ENCODE results near the gene PKNOX2.

PKNOX2 gene

DNA sequence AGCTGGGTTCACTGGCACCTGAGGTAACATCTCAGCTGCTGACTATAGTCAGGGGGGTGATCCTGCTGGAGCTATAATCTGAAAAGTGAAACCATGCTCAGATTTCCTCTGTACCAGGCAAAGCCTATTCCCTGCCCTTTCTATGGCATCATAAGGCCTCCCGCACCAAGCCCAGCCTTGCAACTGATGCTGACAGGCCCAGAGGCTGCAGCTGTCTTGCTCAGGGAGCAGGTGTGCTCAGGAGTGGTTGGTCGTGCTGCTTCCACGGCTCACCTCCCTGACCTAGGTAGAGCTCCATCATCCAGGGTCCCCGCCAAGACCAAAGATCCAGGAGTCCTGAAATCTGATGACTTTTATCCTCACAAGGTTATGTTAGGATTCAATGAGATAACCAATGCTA, 209.8 kb downstream of the PKNOX2 start:
- no peak for DNase-seq
- intact Hi-C loops (cut with DNase I) = no loop called here

DNA sequence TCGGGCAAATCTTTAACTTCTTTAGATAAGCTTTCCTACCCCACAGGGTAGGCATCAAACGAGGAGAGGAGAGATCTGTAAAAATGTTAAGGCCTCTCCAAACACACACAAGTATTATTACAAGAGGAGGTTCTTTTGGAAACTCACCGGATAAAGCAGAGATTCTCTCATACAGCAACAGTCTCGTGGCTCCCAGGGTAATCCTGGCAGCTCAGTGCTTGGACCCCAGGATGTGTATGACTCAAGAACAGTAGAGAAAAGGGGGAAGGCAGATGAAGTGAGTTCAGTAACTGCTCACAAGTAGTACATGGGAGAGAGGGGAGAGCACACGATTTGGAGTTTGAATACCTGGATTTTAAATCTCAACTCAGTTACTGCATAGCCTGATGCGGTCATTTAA, 210.6 kb downstream of the PKNOX2 start:
- DNase-seq = no peak
- intact Hi-C loops (cut with DNase I) = no loop called here

DNA sequence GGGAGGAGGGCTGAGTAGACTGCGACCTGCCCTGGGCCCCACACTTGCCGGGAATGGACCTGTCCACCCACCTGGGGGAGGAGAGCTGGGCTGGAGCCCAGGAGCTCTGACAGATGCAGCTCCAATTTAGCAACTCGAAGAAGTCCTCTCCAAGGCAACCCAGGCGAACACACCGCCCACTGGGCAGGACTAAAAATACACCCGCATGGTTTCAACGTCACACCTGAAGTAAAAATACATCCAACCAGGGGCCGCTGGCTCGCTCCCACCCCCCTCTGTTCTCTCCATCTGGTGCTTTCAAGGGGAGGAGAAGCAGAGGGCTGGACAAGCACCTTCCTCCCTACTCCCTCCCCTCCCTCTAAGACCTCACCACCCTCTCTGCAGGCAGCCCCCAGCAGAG, 211.6 kb downstream of the PKNOX2 start:
- intact Hi-C loops (cut with DNase I) = no loop called here
- DNase-seq = peak; percentile 33 to 90 (median 72)

DNA sequence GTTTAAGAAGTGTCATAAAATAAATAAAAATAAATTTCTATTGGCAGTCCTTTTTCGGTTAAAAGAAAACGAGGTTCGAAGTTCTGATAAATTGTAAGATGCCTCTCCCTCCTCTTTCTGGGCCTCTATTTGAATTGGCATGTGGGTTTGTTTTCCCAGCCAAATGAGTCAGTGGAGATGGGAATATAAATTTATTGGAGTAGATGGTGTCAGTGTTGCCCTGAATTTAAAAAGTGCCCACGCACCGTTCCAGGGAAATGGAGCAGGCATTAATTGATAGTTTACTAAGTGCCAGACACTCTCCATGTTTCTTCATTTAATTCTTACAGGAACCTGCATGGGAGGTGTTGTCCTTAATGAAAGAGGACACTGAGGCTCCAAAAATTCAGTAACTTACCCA, 212.3 kb downstream of the PKNOX2 start:
- DNase-seq = peak in 22 of 42 donors; percentile 12 to 79 (median 43)
- intact Hi-C loops (cut with DNase I) = no loop called here

DNA sequence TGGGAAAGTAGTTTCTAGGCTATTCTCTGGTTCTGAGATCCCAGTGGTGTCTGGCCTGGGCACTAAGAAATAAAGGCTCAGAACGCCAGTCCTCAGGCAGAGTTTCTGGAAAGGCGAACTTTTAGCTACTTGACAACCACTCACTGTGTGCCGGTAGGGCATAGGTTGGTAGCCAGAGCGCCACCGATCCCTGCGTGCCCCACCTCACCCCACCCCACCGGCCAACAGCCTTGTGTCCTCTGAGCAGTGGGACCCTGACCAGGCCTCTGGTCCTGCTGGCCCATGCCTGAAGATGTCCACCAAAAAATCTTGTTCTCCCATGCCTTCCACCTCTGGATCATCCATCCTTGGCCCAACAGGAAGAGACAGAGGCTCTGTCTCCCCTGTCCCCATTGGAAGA, 213.5 kb downstream of the PKNOX2 start:
- DNase-seq = peak in 1 of 42 donors; percentile 24
- intact Hi-C loops (cut with DNase I) = no loop called here

DNA sequence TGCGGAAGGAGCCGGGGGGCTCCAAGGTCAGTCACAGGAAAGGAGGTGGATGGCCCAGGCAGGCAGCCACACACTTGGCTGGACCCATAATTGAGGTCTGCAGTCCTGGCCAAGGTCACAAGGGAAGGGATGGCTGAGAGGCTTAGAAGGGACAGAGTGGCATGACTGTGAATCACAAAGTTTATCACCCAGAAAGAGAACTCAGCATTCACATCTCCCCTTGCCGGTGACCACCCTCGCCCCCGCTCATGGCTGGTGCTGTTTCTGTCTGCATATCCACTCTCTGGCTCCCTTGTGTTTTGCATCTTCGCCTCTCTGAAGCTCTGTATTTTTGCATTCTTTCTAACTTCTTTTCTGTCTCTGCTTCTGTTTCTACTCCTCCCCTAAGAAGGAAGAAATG, 214.0 kb downstream of the PKNOX2 start:
- DNase-seq = no peak
- intact Hi-C loops (cut with DNase I) = no loop called here

DNA sequence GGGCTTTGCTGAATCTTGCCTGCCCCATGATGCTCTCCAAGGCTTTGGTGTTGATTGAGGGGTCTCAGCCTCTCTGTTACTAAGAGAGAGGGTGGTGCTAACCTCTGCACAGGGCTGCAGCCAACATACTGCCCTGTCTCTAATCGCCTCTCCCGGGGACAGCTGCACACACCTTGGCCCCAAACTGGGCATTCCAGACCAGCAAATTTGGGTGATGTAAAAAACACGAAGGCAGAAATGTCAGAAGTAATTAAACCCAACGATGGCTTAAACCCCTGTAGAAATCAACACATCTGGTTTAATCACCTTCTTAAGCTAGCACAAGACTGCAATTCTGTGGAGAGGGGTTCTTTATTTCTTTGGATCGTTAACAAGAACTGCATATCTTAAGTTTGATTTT, 215.0 kb downstream of the PKNOX2 start:
- intact Hi-C loops (cut with DNase I) = no loop called here
- DNase-seq = no peak

DNA sequence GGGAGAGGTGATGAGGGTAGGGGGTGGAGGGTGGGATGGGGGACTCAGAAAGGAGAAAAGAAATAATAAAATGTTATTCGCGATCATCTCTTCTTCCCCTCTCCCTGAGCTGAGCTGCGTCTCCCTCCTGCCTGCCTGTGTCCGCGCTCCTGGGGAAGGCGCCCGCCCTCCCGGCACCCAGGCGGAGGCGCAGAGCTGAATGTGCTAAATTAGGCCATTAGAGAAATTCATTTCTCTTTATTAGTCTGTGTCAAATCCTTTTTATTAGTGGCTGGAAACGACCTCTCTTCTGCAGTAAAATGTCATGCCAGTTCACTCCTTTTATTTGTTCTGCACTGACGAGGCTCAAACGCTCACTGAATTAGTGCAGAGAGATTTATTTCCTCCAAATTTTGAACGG, 215.4 kb downstream of the PKNOX2 start:
- peak in 30 of 42 donors; percentile 23 to 81 (median 54) for DNase-seq
- intact Hi-C loops (cut with DNase I) = no loop called here

DNA sequence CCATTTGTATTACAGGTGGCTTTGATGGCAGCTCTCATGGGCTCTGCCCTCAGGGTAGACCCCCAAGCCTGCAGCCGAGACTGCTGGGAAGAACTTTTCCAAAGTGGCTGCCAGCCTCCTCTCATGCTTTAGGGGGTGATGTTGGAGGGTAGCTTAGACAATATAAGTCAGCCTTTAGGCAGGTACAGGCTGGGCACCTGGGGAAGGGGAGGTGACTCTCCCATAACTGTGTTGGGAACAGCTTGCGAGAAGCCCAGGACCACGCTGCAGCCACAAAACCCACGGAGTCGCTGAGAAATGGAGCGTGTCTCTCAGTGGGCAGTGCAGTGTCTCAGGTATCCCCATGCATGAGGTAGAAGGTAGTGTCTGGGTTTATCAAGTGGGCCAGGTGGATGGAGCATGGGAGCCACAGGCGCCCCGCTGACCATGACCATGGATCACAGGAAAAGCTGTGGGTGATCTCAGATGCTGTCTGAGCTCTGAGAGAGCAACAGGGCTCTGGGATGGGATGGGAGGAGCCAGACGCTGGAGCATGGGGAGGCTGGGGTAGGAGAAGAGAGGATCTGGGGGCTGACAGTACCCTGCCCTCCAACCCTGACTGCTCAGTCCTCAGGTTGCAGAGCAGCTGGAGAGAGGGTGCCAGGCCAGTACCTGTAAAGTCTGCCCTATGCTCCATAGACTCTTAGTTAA, 216.3 kb downstream of the PKNOX2 start:
- peak in 3 of 42 donors; percentile 16 to 37 (median 33) for DNase-seq
- intact Hi-C loops (cut with DNase I) = no loop called here

DNA sequence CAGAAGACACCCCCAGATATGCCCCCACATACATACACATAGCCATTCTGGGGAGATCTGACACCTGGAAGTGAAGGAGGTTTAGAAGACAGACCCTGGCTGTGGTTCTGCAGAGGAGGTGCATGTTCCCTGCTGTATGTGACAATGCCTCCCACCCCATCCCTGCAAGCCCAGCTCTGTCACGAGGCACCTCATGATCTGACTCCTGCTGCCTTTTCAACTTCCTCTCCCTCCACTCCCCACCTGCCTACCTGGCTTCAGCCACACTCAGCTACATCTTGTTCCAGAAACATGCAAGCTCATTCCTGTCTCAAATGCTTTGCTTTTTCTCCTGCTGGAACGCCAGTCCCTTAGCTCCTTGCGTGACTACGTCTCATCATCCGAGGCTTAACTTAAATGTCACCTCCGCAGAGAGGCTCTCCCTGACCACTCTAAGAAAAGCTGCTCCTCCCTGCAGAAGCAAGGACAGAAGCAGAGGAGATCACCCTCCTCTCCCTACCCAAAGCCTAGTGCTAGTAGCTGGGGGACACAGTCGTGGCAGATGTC, 217.0 kb downstream of the PKNOX2 start:
- intact Hi-C loops (cut with DNase I) = no loop called here

DNA sequence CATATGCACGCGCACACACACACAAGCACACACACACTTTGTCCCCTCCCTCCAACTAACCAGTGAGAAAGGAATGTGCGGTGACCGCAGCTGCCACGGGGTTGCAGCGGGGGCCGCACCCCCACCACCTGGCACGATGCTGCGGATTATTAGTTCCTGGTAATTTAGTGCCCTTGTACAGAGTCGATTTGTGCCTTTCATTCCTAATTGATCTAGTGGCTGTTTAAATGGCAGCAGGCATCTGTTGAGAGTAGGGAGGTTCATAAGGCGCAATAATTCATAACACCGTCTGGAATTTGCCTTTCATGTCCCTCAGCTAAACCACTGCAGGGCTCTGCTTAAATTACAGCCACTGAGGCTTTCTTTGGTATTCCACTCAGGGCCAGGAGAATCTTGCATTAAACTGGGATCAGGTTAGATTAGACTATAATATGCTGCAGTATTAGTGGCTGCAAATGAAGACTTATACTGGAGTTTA, 217.8 kb downstream of the PKNOX2 start:
- intact Hi-C loops (cut with DNase I) = no loop called here
- DNase-seq = no peak

More for the DNA sequence above, 217.0 kb downstream of the PKNOX2 start:
- peak; percentile 39 to 93 (median 76) for DNase-seq

DNA sequence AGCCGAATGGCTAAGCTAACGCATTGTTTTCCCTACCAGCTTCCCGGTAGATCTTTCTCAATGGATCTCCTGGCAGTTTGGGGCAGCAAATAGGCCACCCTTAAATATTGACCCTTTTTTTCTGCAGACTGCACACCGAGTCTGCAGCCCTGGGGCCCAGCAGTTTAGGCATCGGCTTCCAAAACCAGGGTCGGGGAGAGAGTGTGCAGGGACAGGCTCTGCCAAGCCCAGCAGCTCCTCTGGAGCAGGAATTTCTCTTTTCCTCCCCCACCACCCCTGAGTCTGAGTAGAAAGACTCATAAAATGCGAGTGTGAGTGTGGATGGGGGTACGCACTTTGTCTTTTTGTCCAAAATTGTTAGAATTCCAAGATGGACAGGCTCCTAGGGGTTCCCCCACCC, 218.3 kb downstream of the PKNOX2 start:
- intact Hi-C loops (cut with DNase I) = no loop called here
- no peak for DNase-seq

DNA sequence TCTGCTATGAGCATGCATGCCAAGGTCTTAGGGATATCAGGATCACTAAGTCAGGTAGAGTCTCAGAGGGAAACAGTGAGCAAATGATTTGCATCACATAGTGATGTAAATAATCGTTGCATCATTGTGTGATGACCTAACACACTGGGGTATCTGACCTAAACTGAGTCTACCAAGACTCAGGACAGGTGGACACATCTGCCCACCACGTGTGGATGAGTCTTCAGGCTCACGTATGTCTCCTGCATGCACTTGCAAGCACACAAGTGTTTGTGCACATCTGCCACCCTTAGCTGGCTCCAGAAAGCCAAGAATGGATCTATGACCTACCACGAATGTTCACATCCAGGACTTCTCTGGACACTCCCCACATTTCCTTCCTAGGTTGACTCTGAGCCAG, 220.3 kb downstream of the PKNOX2 start:
- DNase-seq = peak in 1 of 42 donors; percentile 2
- intact Hi-C loops (cut with DNase I) = no loop called here

DNA sequence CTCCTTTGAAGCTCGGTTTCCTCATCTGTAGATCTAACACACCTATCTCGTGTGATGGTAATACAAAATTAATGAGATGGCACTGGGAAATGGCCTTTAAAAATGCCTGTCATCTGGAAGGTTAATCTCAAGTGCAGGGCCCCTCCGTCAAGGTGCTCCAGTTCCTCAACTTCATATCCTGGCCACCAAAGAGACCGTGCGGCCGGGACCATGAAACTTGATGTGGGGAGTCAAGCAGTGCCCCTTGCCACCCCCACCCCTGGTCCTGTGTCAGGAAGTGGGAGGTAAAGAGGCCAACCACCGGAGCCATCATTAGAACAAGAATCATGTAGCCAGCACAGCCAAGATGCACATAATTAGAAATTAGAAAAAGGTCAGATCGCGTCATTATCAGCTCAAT, 223.3 kb downstream of the PKNOX2 start:
- intact Hi-C loops (cut with DNase I) = no loop called here
- no peak for DNase-seq

DNA sequence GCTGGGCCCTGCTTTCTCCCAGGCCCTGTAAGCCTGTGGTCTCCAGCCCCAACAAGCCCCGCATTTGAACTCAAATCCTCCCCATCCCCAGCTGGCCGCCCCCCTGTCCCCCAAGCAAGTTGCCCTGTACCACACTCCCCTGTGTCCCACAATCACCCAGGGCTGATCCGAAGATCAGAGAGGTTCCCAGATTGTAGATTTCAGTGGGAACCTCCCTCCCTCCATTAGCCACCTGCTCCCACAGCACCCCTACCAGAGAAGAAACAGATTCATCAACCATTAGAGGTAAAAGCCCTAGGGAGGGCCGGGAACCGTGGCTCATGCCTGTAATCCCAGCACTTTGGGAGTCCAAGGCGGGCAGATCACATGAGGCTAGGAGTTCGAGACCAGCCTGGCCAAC, 224.1 kb downstream of the PKNOX2 start:
- intact Hi-C loops (cut with DNase I) = no loop called here

DNA sequence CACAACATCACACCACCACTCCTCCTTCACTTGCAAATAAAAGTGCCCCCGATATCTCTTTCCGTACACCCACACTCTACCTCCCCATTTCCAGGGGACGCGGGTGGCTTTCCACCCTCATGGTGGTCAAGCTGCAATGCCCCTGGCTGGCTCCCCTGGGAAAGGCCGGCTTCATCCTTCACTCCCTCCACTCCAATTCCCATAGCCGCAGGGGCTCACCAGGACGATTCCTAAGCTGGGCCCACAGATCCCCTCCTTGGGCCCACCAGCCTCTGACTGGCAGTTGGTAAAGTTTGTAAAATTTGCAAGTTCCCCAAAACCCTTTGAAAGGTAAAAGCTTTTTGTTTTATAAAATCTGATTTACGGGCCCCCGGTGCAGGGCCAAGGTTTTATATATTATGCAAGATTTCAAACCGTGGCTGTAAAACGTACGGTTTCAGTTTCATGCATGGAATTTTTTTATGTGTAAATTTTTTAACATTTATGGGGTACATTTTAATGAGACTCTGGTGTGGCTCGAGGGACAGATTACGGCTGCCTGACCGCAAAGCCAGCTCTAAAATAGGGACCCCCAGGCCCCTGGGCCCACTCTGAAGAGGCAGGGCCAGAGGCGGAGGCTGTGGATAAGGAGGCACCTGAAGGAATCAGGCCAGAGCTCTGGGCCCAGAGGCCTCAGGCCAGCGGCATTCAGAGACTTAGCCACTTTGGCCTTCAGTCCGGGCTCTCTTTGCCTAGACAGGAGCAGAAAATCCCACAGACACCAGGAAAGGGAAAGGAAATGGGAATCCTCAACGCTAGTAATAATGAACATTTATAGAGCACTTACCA, 225.0 kb downstream of the PKNOX2 start:
- intact Hi-C loops (cut with DNase I) = no loop called here
- DNase-seq = peak in 1 of 42 donors; percentile 18

More for the DNA sequence above, 224.1 kb downstream of the PKNOX2 start:
- DNase-seq = peak in 1 of 42 donors; percentile 13

DNA sequence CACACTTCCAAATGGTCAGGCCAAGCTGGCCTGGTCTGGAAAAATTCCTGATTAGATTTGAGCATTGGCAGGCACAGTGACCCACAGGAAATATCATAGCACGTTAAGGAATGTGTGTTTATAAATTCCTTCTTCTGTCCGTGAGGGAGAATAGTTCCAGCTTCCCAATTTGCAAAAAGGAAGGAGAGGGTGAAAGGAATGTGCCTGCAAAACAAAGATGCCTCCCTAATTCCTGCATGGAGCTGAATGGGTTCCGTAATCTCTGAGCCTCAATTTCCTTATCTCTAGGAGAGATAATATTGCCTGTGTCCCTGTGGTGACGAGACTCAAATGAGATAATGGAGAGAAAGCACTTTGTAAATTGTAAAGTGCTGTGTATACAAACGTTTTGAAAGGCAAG, 226.4 kb downstream of the PKNOX2 start:
- no peak for DNase-seq
- intact Hi-C loops (cut with DNase I) = no loop called here

DNA sequence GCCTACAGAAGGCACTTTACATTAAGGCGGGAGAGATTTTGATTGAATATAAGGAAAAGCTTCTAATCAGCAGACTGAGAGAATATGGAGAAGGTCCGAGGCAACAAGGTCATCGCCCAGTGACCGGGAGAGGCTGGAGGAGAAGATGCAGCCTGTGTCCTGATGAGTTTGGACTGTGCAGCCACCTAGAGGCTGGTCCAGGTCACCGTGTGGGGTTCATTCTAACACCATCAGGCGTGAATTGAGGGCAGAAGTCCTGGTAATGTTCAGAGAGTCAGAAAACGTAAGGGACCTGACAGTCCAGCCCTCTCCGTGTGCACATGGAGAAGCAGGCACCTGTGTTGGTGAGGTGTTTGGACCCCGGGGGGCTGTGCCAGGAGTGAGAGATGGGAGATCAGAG, 228.8 kb downstream of the PKNOX2 start:
- peak in 1 of 42 donors; percentile 13 for DNase-seq
- intact Hi-C loops (cut with DNase I) = no loop called here

DNA sequence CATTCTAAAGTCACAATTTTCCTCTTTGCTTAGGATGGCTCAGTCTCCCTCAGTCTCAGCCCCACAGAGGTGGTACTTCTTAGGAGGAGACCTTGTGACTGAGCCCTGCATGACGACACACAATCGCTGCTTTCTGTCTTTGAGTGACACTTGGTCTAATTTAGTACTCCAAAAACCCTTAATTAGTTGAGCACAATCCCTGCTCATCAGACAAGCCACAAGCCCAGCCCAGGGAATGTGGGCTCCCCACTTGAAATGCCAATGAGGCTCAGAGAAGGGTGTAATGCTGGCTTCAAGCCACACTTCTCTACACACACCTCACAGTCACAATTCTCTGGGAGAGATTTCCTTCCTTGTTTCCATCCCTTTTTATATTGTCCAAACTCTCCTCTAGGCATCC, 229.7 kb downstream of the PKNOX2 start:
- intact Hi-C loops (cut with DNase I) = no loop called here
- DNase-seq = peak in 2 of 42 donors; percentile 35 to 55

DNA sequence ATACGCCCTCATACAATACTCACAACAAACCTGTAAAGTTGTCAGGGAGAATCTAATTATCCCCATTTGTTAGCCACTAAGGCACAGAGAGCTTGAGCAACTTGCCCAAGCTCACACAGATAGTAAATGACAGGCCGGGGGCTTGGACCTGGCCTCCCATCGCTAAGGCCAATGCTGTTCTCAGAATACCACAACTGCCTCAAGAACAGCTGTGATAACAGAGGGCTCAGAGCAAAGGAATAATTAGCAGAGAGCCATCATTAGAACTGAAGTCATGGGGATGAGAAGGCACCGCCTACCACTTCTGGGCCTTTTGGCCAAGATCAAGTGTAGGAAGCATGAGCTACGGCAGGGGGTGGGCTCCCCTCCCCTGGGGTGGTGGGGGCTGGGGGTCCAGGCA, 232.9 kb downstream of the PKNOX2 start:
- intact Hi-C loops (cut with DNase I) = no loop called here

More for the DNA sequence above, 232.9 kb downstream of the PKNOX2 start:
- no peak for DNase-seq

All from head of caudate nucleus (tissue), 42 donors.